Measurements from ENCODE around the gene ABCA4.

ABCA4 gene

DNA sequence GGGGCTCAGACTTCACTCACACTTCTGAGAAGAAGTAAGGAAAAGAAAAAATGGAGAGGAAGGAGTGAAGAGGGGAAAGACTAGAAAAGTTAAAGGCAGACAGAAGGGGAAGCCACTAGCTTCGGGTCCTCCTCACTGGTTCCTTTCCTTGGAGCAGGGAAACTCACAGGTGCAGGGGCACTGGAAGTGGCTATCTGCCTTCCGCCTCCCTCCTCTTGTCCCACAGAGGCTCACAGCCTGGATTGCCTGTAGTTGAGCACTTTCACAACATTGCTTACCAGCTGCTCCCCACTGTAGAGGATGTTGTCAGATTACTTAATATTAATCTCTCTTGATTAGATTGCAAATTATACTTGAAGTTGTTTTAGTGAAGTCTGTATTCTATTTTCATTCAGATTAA is 21.6 kb upstream of the ABCA4 start:
- H3K27me3 Mint-ChIP-seq, result peaks cover 15% of the 10 kb centered on the region
- H3K4me1 Mint-ChIP-seq (ENCODE audit: low read depth), result no peaks in the 10 kb centered on the region
- no peaks in the 10 kb centered on the region for H3K9me3 Mint-ChIP-seq
- intact Hi-C loops (cut with micrococcal nuclease), result no loop called here
- no peaks in the 10 kb centered on the region for H3K36me3 Mint-ChIP-seq (ENCODE audit: low read depth)
- no peak overlapping the region for H3K4me3 Mint-ChIP-seq
- no peak overlapping the region for H3K27ac Mint-ChIP-seq

DNA sequence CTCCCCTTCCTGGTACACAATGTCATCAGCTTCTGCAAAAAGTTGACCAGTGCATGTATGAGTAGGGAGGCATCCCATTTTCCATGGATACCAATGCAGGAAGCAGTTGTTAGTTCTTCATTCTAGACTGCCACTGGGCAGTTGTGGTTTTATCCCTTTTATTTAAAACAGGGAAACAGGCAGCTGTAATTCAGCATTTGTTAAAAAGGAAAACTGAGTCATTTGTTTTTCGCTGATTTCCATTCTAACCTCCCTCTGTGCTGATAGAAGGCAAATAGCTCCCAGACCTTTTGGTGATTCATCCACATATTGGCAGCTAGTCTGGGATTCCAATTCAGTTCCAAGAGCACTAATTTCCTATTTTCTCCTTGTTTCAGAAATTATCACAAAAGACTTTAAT is 21.1 kb upstream of the ABCA4 start:
- intact Hi-C loops (cut with micrococcal nuclease), result no loop called here
- Mint-ChIP-seq H3K4me1 (ENCODE audit: low read depth) (no peaks in the 10 kb centered on the region), H3K27ac (no peak overlapping the region), H3K36me3 (ENCODE audit: low read depth) (no peaks in the 10 kb centered on the region), H3K9me3 (no peaks in the 10 kb centered on the region), H3K27me3 (peaks cover 17% of the 10 kb centered on the region), H3K4me3 (no peak overlapping the region)

DNA sequence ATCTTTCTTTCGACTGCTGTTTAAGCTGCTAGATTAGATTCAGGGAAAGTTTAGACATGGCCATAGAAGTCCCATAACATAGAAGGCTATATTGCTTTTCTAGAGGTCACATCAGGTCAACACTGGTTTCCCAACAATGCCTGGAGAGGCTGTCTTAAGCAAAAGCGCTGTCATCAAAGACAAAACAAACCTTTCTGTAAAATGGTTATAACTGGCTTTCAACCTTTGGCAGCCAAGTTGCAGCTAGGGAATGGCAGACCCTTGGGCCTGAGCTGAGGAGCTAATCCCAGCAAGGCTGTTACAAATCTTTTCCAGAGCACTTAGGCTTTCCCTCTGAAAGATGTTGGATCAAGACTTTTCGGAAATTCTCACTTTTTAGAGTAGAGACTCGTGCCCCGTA is 11.2 kb upstream of the ABCA4 start:
- H3K27me3 Mint-ChIP-seq, result peaks cover 48% of the 10 kb centered on the region
- H3K4me3 Mint-ChIP-seq, result no peak overlapping the region
- H3K9me3 Mint-ChIP-seq, result peaks cover 12% of the 10 kb centered on the region
- H3K36me3 Mint-ChIP-seq (ENCODE audit: low read depth), result no peaks in the 10 kb centered on the region
- H3K4me1 Mint-ChIP-seq (ENCODE audit: low read depth), result no peaks in the 10 kb centered on the region
- intact Hi-C loops (cut with micrococcal nuclease), result no loop called here
- no peak overlapping the region for H3K27ac Mint-ChIP-seq

DNA sequence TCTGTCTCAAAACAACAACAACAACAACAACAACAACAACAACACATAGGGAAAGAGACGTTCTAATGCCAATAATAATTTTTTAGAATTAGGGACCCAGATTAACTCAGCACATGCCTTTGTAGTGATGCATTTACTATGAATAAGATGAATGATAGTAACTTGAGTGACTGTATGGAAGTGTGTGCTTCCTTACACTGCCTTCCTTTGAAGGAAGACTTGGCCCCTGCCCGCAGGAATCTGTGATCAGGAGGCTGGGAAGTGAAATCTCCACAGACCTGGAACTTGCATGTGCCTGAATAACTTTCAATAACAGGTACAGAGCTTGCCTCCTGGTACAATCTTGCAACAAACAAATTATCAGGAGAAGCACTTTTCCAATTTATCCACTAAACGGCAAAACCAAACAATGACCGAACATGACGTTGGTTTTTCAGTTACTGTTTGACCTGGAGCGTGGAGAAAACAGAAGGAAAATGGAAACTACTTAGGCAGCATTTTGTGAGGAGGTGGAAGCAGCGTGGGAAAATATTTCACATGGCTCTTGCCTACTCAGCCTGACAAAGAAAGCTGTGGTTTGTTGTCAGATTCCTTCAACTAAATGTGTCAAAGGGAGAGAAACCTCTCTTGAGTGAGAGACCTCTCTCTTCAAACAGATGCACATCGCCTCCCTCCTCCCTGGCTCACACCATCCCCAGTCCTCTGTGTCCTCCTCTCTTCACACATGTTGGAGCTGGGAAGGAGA is 10.1 kb upstream of the ABCA4 start:
- Mint-ChIP-seq H3K36me3 (ENCODE audit: low read depth) (no peaks in the 10 kb centered on the region), H3K4me1 (ENCODE audit: low read depth) (no peaks in the 10 kb centered on the region), H3K9me3 (peaks cover 12% of the 10 kb centered on the region), H3K27ac (no peak overlapping the region), H3K4me3 (no peak overlapping the region), H3K27me3 (peaks cover 46% of the 10 kb centered on the region)
- intact Hi-C loops (cut with micrococcal nuclease), result no loop called here

DNA sequence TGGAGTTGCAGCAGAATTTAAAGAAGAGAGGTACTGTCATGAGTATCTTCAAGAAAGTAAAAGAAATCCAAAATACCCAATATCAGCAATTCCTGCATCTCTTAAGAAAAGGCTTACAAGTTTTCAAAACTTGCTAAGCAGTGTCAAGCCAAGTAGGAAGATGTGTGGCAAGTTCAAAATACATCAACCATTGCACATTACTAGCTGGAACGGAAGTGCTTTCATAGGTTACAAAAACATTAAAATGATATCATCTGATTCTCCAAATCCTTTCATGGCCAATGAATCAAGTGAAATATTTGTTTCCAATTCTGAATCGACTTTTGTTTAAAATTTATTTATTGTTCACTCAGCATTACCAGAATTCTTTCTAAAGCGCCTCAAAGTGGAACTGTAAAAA is 5.7 kb upstream of the ABCA4 start:
- intact Hi-C loops (cut with micrococcal nuclease), result no loop called here
- Mint-ChIP-seq H3K27ac (no peak overlapping the region), H3K36me3 (ENCODE audit: low read depth) (no peaks in the 10 kb centered on the region), H3K4me1 (ENCODE audit: low read depth) (no peaks in the 10 kb centered on the region), H3K4me3 (no peak overlapping the region), H3K9me3 (no peaks in the 10 kb centered on the region), H3K27me3 (peaks cover 57% of the 10 kb centered on the region)

DNA sequence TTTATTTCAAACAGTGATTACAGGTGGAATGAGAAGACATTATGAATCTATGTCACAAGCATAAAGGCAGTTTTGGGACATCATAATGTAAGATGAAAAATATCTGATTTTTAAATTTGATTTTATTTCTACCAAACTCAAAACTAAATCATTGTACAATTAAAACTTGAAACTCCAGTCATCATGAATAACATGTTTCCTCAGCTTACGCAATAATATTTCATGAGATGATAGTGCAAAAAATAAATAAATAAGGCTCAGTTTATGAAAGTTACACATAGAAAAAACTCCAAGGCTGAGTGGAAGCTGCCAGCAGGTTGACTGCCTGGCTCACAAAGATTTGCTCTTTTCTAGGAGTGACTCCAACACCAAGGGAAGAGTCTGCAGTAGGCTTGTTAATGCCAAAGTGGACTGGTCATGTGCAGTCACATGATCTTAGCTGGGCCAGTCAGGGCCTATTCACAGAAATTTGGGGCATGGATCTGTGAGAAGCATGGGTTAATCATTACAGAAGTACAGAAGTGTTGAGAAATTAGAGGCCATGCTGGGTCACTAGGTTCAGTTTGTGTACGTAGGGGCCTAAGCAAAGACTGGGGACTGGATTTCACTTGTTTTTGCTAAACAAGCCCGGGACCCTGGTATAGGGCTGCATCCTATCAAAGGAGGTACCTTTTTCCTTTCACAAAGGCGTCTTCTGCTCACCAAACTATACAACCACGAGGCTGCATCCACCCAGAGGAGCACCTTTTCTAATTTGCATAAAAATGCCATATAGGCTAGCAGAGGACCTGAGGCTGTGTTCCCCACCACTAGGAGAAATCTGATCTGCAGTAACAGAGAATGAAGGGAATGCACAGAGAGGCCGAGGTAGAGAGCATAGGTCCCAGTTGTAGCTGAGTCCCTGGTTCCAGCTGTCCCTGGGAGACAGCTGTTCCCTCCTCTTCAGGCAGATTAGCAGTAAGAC is 4.9 kb upstream of the ABCA4 start:
- peaks cover 60% of the 10 kb centered on the region for H3K27me3 Mint-ChIP-seq
- H3K9me3 Mint-ChIP-seq, result no peaks in the 10 kb centered on the region
- H3K36me3 Mint-ChIP-seq (ENCODE audit: low read depth), result no peaks in the 10 kb centered on the region
- intact Hi-C loops (cut with micrococcal nuclease), result no loop called here
- H3K4me3 Mint-ChIP-seq, result no peak overlapping the region
- H3K4me1 Mint-ChIP-seq (ENCODE audit: low read depth), result no peaks in the 10 kb centered on the region
- H3K27ac Mint-ChIP-seq, result no peak overlapping the region

DNA sequence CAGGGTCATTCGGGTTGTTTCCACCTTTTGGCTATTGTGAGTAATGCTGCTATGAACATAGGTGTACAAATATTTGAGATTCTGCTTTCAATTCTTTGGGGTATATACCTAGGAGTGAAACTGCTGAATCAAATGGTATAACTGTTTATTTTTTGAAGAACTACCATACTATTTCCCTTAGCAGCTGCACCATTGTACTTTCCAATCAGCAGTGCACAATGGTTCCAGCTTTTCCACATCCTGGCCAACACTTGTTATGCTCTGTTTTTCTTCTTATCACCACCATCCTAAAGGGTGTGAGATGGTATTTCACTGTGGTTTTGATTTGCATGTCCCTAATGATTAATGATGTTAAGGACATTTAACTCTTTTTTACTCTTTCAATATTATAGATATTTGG is 3.6 kb upstream of the ABCA4 start:
- H3K9me3 Mint-ChIP-seq, result no peaks in the 10 kb centered on the region
- H3K36me3 Mint-ChIP-seq (ENCODE audit: low read depth), result no peaks in the 10 kb centered on the region
- intact Hi-C loops (cut with micrococcal nuclease), result no loop called here
- peaks cover 62% of the 10 kb centered on the region for H3K27me3 Mint-ChIP-seq
- no peak overlapping the region for H3K27ac Mint-ChIP-seq
- no peak overlapping the region for H3K4me3 Mint-ChIP-seq
- H3K4me1 Mint-ChIP-seq (ENCODE audit: low read depth), result no peaks in the 10 kb centered on the region

DNA sequence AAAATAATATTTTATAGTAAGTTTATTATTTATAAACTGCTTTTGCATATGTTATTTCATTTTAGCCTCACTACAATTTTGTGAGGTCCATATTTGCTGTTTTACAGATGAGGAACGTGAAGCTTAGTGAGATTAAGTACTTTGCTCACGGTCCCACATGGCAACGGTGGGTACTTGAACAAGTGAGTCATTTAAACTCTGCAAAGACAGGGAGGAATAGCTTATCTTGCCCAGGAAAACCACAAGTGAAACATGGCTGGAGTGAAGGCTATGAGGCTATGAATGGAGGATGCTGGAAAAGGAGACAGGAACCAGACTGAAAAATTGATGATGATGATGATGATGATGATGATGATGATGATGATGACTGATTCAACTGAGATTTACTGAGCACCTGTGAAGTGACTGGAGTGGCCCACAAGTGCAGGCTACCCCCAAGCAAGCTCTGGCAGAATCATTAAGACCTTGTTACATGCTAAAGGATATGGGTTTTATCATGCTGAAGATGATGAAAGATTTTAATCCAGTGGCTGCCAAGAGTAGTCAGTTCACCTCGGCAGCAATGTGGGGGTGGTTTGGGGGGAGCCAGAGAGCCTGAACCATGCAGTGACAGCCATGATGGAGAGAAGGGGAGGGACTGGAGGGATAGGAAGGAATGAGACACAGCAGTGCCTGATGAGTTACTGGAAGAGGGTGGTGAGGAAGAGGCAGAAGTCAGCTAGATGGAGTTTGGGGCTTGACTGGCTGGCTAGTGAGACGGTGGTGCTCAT is 1.4 kb upstream of the ABCA4 start:
- no peaks in the 10 kb centered on the region for H3K4me1 Mint-ChIP-seq (ENCODE audit: low read depth)
- no peak overlapping the region for H3K27ac Mint-ChIP-seq
- intact Hi-C loops (cut with micrococcal nuclease), result no loop called here
- H3K36me3 Mint-ChIP-seq (ENCODE audit: low read depth), result no peaks in the 10 kb centered on the region
- H3K9me3 Mint-ChIP-seq, result no peaks in the 10 kb centered on the region
- no peak overlapping the region for H3K4me3 Mint-ChIP-seq
- H3K27me3 Mint-ChIP-seq, result peaks cover 66% of the 10 kb centered on the region

DNA sequence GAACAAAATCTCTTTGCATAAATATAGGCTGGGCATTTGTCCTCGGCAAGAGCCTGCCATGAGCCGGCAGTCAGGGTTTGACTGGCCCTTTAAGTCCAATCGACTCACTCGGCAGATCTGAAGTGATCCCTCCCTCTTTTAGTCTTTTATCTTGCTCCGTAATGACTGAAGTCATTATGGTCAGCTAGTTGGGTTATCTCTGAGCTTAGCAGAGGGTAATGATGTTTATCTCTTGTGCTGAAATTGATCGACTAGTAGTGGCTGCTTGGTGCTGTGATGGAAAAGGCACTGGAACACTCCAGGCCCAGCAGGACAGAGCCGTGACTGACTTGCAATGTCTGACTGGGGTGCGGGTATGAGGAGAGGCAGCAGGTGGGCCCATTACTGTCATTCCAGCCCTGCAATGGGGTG is 468 bp upstream of the ABCA4 start:
- intact Hi-C loops (cut with micrococcal nuclease), result no loop called here
- Mint-ChIP-seq H3K36me3 (ENCODE audit: low read depth) (no peaks in the 10 kb centered on the region), H3K4me1 (ENCODE audit: low read depth) (no peaks in the 10 kb centered on the region)

DNA sequence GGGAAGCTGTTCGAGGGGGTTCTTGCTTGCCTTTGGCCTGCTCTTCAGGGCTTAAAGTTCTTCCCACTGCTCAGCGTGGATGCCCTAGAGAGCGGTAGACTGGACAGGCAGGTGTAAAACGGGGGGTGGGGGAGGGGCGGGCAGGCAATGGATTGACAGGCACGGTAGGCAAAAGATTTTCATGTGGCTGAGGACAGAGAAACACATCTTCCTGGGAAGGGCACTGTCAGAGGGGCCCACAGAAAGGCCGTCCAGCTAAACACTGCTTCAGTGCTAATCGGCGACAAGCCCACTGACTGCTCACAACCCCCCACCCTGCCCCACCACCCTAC is 412 bp downstream of the ABCA4 start:
- intact Hi-C loops (cut with micrococcal nuclease), result no loop called here
- Mint-ChIP-seq H3K4me3 (no peak overlapping the region), H3K36me3 (ENCODE audit: low read depth) (no peaks in the 10 kb centered on the region), H3K27ac (no peak overlapping the region), H3K27me3 (peaks cover 78% of the 10 kb centered on the region), H3K9me3 (no peaks in the 10 kb centered on the region), H3K4me1 (ENCODE audit: low read depth) (no peaks in the 10 kb centered on the region)

More for the DNA sequence above, 468 bp upstream of the ABCA4 start:
- H3K4me3 Mint-ChIP-seq, result no peak overlapping the region
- no peaks in the 10 kb centered on the region for H3K9me3 Mint-ChIP-seq
- no peak overlapping the region for H3K27ac Mint-ChIP-seq
- H3K27me3 Mint-ChIP-seq, result peaks cover 75% of the 10 kb centered on the region

GRCh38 chr1:94119796-94120569 is 965 bp downstream of the ABCA4 start:
- intact Hi-C loops (cut with micrococcal nuclease), result no loop called here
- H3K36me3 Mint-ChIP-seq (ENCODE audit: low read depth), result no peaks in the 10 kb centered on the region
- no peaks in the 10 kb centered on the region for H3K4me1 Mint-ChIP-seq (ENCODE audit: low read depth)
- no peak overlapping the region for H3K27ac Mint-ChIP-seq
- no peak overlapping the region for H3K4me3 Mint-ChIP-seq
- H3K9me3 Mint-ChIP-seq, result no peaks in the 10 kb centered on the region
- H3K27me3 Mint-ChIP-seq, result peaks cover 84% of the 10 kb centered on the region

- Mint-ChIP-seq H3K4me1 (ENCODE audit: low read depth) (no peaks in the 10 kb centered on the region), H3K4me3 (no peak overlapping the region)
- intact Hi-C loops (cut with micrococcal nuclease), result no loop called here
Observed at GRCh38 chr1:94119306-94119705, 1.6 kb downstream of the ABCA4 start.

DNA sequence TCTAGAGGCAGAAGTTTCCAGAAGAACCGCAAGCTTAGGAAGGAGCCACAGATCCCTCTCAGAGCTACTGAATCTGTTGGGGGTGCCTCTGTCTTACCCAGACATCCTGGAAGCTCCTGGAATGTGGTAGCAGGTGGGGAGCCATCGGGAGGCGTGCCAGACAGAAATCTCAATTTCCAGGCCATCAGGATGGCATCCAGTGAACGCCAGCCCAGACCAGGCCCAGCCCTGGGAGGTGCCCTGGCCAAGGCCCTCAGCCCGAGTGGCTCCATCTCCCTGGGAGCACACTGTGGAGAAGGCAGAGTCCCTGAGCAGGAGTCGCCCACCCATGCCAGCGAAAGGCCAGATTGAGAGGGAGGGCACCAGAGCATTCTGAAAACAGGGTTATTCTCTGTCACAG is 2.5 kb downstream of the ABCA4 start:
- no peaks in the 10 kb centered on the region for H3K9me3 Mint-ChIP-seq
- no peaks in the 10 kb centered on the region for H3K36me3 Mint-ChIP-seq (ENCODE audit: low read depth)
- peaks cover 90% of the 10 kb centered on the region for H3K27me3 Mint-ChIP-seq
- H3K4me3 Mint-ChIP-seq, result no peak overlapping the region
- H3K27ac Mint-ChIP-seq, result no peak overlapping the region
- no peaks in the 10 kb centered on the region for H3K4me1 Mint-ChIP-seq (ENCODE audit: low read depth)
- intact Hi-C loops (cut with micrococcal nuclease), result no loop called here

More at GRCh38 chr1:94119306-94119705, 1.6 kb downstream of the ABCA4 start:
- Mint-ChIP-seq H3K9me3 (no peaks in the 10 kb centered on the region), H3K27ac (no peak overlapping the region), H3K27me3 (peaks cover 85% of the 10 kb centered on the region), H3K36me3 (ENCODE audit: low read depth) (no peaks in the 10 kb centered on the region)

Measured in dendritic cell treated with granulocyte-macrophage colony-stimulating factor and Interleukin-4, amounts not matched to agents 40 ng/mL and 50 ng/mL, for 4 days (primary cell).